HEK293 (cell line): ENCODE results near the gene THSD7B.

Experiments
- ZFP41 ChIP-seq: fragments of 450-650 bp; formaldehyde crosslinking; IDR thresholded peaks from 2 replicates; pipeline ENCODE4 v1.5.1; 2016; ENCODE audit warnings: missing biosample characterization, missing genetic modification characterization, borderline replicate concordance
- ZNF639 ChIP-seq: fragments of 450-650 bp; formaldehyde crosslinking; IDR thresholded peaks from 2 replicates; pipeline ENCODE4 v1.5.1; 2016; ENCODE audit warnings: missing biosample characterization, missing genetic modification characterization

- TF ChIP-seq ZFP41 = no peak
- TF ChIP-seq ZNF639 (tag by site-specific recombination) = no peak
Measured at GRCh38 chr2:137336067-137336466, 570.7 kb downstream of the THSD7B start.
